ENCODE measurements around the gene IVNS1ABP.

The IVNS1ABP gene

GRCh38 chr1:185342017-185342416 is 25.0 kb upstream of the IVNS1ABP start:
- no peak overlapping the region for H3K27ac ChIP-seq (ENCODE audit: low read depth, low read length)
- no peaks in the 10 kb centered on the region for H3K36me3 ChIP-seq (ENCODE audit: control insufficient read depth, low read length)
- no peak overlapping the region for H3K4me3 ChIP-seq (ENCODE audit: low read length)
- H3K9me2 ChIP-seq (replicated peaks; ENCODE audit: control insufficient read depth, low read length): no peaks in the 10 kb centered on the region
- no peak overlapping the region for H3K4me2 ChIP-seq (ENCODE audit: low read length)
- no peaks in the 10 kb centered on the region for H3K27me3 ChIP-seq (ENCODE audit: control insufficient read depth, low read length)
- TF ChIP-seq EZH2phosphoT487 (IDR thresholded peaks at IDR 0.05; ENCODE audit: borderline replicate concordance, low read length) (no peak), CTCF (IDR thresholded peaks at IDR 0.05; ENCODE audit: low read depth, low read length, poor library complexity, severe bottlenecking) (no peak)
- H3K4me1 ChIP-seq (ENCODE audit: control insufficient read depth, low read length): peaks cover 24% of the 10 kb centered on the region
- H3F3A ChIP-seq (ENCODE audit: control insufficient read depth, insufficient read depth): peaks cover 3% of the 10 kb centered on the region; the same call in 1 of the 2 replicates
- no peaks in the 10 kb centered on the region for H4K20me1 ChIP-seq (ENCODE audit: control insufficient read depth, insufficient read depth, low read depth, low read length)
- H3K79me2 ChIP-seq (ENCODE audit: control insufficient read depth, low read length): no peaks in the 10 kb centered on the region
- H3K9me3 ChIP-seq (ENCODE audit: control insufficient read depth, insufficient read depth, low read length): no peaks in the 10 kb centered on the region

DNA sequence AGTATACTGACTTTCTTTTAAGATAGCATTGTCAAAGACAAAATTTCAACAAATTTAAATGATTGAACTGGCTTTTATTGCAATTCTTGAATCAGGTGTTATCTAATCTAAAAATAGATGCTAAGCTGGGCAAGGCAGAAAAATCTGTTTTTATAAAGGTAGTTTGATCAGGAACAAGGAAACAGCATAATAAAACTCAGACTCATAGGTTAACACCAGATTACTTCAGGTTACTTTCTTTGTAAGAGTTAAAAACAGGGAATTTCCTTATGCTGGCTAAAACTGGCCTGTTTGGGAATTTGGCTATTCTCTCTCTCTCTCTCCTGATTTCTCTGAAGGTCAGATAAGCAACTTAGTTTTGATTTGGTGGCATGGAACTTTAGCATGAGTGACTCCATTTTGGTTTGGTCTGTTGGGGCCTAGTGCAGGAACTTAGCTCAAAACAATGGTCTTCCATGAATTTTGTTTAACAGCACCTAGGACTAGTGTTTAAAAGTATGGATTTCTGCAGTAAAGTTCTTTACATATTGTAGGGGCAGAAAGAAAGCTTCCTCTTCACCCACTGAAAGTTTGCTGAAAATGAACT is 24.2 kb upstream of the IVNS1ABP start:
- Histone ChIP-seq H3K27ac (ENCODE audit: low read depth, low read length) (no peak overlapping the region), H3K27me3 (ENCODE audit: control insufficient read depth, low read length) (no peaks in the 10 kb centered on the region), H3K4me1 (ENCODE audit: control insufficient read depth, low read length) (peaks cover 24% of the 10 kb centered on the region), H3F3A (ENCODE audit: control insufficient read depth, insufficient read depth) (peaks cover 3% of the 10 kb centered on the region; the same call in 1 of the 2 replicates), H3K9me3 (ENCODE audit: control insufficient read depth, insufficient read depth, low read length) (no peaks in the 10 kb centered on the region), H3K9me2 (replicated peaks; ENCODE audit: control insufficient read depth, low read length) (no peaks in the 10 kb centered on the region), H3K36me3 (ENCODE audit: control insufficient read depth, low read length) (no peaks in the 10 kb centered on the region), H4K20me1 (ENCODE audit: control insufficient read depth, insufficient read depth, low read depth, low read length) (no peaks in the 10 kb centered on the region), H3K4me2 (ENCODE audit: low read length) (no peak overlapping the region), H3K79me2 (ENCODE audit: control insufficient read depth, low read length) (no peaks in the 10 kb centered on the region), H3K4me3 (ENCODE audit: low read length) (no peak overlapping the region)
- TF ChIP-seq CTCF (IDR thresholded peaks at IDR 0.05; ENCODE audit: low read depth, low read length, poor library complexity, severe bottlenecking) (no peak), EZH2phosphoT487 (IDR thresholded peaks at IDR 0.05; ENCODE audit: borderline replicate concordance, low read length) (no peak)

DNA sequence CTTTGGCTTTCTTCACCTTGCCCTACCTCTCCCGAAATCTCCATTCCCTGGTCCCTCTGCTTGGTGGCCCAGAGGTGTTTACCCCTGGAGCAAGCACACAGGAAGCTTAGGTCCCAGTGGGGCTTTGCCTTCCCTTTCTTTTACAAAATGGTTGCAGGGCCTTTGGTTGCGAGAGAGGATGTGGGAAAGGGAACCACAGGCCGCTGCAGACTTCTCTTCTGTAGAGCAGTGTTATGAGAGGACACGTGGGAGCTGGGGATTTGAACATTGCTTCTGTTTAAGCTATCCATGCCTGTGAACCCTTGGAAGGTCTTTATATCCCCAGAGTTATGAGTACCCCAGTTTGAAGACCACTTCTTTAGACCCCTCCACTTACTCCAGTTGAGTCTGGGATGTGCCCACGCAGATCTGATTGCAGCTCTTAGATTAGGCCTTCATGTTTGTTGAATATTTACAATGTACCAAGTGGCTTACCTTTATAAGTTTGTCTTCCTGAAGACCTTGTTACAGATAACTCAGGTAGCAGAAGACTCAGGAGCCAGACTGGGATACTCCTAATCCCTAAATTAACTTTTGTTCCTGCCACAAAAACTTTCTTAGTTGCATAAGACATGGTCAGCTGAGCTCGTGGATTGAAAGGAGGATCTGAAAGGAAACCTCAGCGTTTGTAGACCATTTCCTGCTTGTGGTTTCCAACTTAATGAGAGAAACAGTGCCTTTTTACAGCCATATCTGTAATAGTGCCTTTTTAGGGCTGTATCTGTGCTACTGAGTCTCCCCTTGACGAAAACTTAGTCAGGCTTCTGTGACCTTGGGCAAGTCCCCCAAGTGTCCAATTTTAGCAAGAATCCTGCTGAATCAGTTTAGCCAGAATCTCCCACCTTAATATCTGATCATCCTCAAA is 21.9 kb upstream of the IVNS1ABP start:
- Histone ChIP-seq H3K4me3 (ENCODE audit: low read length) (peak overlapping the region; percentile 44), H3K9me2 (replicated peaks; ENCODE audit: control insufficient read depth, low read length) (no peaks in the 10 kb centered on the region), H4K20me1 (ENCODE audit: control insufficient read depth, insufficient read depth, low read depth, low read length) (no peaks in the 10 kb centered on the region), H3K36me3 (ENCODE audit: control insufficient read depth, low read length) (no peaks in the 10 kb centered on the region), H3K79me2 (ENCODE audit: control insufficient read depth, low read length) (no peaks in the 10 kb centered on the region), H3F3A (ENCODE audit: control insufficient read depth, insufficient read depth) (peaks cover 3% of the 10 kb centered on the region; the same call in 1 of the 2 replicates), H3K9me3 (ENCODE audit: control insufficient read depth, insufficient read depth, low read length) (no peaks in the 10 kb centered on the region), H3K27ac (ENCODE audit: low read depth, low read length) (peak overlapping the region; percentile 20; the same call in 1 of the 2 replicates), H3K27me3 (ENCODE audit: control insufficient read depth, low read length) (no peaks in the 10 kb centered on the region), H3K4me1 (ENCODE audit: control insufficient read depth, low read length) (peaks cover 18% of the 10 kb centered on the region), H3K4me2 (ENCODE audit: low read length) (peak overlapping the region; percentile 63)
- no peak for TF ChIP-seq EZH2phosphoT487 (IDR thresholded peaks at IDR 0.05; ENCODE audit: borderline replicate concordance, low read length)
- TF ChIP-seq CTCF (IDR thresholded peaks at IDR 0.05; ENCODE audit: low read depth, low read length, poor library complexity, severe bottlenecking): no peak
